HG02852 (cell line): ENCODE measurements around the gene PRKCA.

Source experiments
- ATAC-seq: cut with Tn5 transposase; IDR thresholded peaks from one replicate; pipeline ENCODE4 v1.9.1; 2021; ENCODE audit warnings: mild to moderate bottlenecking, moderate library complexity; ENCODE audit not compliant: unreplicated experiment

Gene PRKCA

DNA sequence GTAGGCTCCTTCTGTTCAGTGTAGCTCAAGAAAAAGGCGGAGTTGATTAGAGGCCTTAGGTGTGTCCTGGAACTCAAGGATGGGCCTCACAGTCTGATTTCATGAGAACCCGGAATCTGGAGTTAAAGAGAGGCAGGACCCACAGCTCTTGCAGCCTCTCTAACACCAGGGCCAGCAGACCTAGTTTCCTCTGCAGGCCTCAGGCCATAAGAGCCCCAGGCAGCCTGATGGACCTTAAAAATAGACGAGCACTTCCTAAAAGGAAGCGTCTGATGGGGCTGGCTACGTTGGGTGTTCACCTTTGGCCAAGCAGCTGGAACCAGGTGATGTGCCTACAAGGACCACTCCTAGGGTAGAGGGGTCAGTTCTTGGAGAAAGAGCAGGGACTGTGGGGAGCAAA, 540.1 kb downstream of the PRKCA start:
- ATAC-seq = no peak

DNA sequence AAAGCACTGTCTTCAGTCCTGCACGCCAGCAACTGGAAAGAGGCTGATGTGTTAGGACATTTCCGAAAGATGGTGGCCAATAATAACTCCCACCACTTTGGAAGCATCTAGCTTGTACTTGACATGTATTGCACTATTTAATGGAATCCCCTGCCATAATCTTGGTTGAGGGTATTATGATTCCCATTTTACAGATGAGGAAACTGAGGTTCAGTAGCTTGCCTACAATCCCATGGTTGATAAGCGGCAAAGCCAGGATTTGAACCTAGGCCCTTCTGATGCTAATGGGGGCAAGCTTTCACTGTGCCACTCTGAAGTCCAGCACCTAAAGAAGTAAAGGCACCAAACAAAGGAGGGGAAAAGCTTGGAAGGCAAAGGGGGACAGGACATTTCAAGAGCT, 540.5 kb downstream of the PRKCA start:
- no peak for ATAC-seq

DNA sequence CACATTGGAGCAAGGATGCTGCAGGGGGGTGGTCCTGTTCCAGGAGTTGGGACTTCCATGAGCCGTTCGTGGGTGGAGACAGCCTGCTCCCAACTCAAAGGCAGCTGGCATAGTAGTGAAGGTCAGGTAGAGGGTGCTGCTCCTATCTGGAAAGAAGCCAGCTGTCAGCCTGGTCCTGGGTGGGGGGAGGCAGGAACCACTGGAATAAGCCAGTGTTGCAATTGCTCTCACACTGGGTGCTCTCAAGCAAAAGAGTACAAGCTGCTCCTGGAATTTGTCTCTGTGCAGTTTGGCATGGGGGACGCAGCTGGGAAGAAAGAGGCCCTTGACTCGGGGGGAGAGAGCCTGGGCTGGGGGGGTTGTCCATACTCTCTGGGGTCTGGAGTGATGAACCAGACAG, 541.2 kb downstream of the PRKCA start:
- no peak for ATAC-seq

DNA sequence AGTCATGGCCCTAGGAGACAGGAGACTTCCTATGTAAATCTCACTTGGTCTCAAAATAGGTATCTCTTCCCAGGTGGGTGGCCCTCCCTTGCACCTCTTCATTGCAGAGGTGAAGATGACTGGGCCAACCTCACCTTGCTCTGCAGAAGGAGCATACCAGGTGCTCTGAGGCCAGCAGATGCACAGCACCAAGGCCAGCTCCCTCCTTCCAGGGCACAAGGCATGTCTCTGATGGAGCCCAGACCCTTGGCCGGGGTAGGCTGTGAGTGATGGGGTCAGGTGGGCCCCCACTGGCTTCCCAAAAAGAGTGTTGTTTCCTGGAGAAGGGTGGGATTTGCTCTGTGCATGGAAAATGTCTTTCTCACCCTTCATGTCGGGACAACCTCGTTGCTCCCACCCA, 545.3 kb downstream of the PRKCA start:
- ATAC-seq = no peak

DNA sequence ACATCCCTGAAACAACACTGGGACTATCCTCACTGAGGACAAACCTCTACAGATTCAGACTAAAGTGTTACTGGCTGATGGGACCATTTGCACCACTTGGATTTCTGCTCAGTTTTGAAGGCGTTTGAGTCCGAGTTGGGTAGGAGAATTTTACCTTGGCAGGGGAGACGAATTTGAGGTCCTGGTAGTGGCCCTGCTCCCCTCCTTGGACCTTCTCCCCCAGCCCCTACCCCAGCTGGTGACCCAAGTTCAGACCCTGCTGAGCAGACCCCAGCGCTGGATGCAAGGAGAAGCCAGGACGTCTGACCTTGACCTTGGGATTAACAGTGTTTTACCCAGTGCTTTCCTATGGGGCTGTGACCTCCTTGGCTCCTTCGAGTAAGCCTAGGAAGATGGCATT, 546.1 kb downstream of the PRKCA start:
- ATAC-seq = no peak

- no peak for ATAC-seq
These were observed 546.7 kb downstream of the PRKCA start for GRCh38 chr17:66849032-66849655.

GRCh38 chr17:66849851-66850580, 547.6 kb downstream of the PRKCA start:
- ATAC-seq = no peak

DNA sequence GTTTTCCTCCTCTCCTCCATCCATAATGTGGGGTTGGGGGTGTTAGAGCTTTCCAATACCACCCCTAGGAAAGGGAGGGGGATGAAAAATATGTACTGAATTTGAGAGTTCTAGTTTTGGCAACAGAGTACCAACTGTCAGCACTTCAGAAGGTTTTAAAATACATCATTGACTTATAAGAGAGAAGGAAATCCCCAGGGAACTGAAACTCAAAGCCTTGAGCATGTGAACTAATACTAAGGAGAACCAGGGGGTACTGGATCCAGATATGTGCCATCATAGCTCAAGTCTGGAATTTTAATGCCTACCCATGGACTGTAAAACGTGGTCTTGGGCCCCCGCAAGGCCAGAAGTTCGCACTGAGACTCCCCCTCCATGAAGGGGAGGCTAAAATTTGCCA, 548.3 kb downstream of the PRKCA start:
- no peak for ATAC-seq

DNA sequence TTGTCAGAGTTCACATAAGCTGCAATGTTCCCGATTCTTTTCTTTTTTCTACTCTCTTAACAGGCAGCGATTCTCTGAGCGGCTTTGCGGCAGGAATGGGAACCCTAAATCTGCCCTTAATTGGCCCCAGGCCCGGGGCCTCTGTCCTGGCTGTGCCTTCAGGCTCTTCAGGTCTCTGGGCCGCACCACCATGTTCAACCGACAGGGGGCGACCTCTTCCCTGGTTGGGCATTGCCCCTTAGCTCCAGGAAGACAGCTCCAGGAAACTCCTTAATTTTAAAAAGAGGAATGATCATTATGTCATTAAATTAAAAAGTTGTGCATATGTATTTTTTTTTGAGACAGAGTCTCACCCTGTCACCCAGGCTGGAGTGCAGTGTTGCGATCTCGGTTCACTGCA, 552.8 kb downstream of the PRKCA start:
- ATAC-seq = no peak

- ATAC-seq = no peak
These were observed 556.0 kb downstream of the PRKCA start for GRCh38 chr17:66858226-66859083.

DNA sequence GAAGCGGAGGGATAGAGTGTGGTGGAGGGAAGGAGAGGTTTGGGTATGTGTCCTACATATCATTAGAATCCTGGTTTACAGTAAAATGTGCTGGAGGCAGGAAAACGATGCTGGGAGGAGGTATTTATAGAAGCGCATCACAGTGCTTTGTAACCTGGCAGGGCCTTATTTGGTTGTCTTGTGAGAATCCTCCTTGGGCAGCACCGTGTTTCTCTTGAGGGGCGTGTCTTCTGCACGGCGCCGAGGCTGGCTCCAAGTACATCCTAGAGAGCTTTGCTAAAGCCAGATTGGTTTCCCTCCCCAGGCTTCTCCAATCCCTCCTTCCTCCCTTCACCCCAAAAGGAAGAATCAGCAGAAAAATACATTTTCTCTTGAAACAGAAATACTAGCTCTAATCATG, 556.9 kb downstream of the PRKCA start:
- ATAC-seq = no peak

DNA sequence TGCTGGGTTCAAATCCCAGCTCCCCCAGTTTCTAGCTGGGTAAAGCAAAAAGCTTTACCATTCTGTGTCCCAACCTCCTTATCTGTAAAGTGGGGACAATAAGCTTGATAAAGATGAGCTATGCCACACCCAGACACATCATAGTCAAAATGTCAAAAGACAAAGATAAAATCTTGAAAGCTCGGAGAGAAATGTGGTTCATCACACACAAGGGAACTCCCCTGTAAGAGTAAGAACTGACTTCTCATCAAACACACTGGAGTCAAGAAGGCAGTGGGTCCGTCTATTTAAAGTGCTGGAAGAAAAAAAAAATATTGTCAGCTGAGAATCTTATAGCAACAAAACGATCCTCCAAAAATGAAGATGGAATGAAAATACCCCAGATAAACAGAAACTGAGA, 557.8 kb downstream of the PRKCA start:
- no peak for ATAC-seq
